SK-N-MC (cell line): ENCODE data around the gene HBP1.

Source experiments
- EZH2 ChIP-seq: fragments of 200-600 bp; sonication (generic); IDR thresholded peaks from one replicate; pipeline ENCODE4 v1.6.1; 2017; ENCODE audit warnings: antibody characterized with exemption
- FOXP2 ChIP-seq: optimal IDR thresholded peaks from 2 replicates; pipeline ENCODE3; 2011; ENCODE audit warnings: mild to moderate bottlenecking, moderate library complexity; ENCODE audit not compliant: insufficient read depth; ENCODE audit errors: extremely low read length, control extremely low read depth

GRCh38 chr7:107228291-107228690, 59.5 kb downstream of the HBP1 start:
- no peak for TF ChIP-seq FOXP2
- TF ChIP-seq EZH2, result no peak
